ENCODE measurements around the gene IL21R.
A peak's percentile ranks its signal among the peaks of the same experiment; 100 is the strongest.

IL21R gene

DNA sequence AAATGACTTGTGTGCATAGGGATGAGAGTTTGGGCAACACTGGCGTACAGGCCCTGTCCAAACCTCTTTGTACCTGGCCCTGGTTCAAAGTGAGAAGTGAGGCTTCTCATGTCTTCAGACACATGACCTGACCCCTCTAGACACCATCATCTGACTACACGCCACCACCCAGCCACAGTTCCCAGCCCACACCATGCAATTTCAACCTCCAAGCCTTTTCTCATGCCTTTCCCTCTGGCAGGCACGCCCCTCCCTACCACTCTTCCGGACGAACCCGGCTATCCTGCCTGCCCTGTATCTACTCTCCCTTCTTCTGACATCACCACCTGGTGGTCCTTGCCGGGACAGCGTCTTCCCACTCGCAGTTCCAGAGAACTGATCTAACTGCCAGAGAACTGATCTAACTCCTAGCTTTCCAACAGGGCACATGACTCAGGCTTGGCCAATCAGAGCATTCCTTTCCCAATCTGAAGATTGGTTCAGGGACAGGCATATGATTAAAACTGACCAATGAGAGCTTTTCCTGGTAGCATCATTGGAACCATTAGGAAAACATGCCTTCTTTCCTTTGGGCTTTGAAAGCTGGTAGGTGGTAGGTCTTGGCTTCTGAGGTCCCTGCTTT lies 27.1 kb upstream of the IL21R start:
- TF ChIP-seq ZFX (IDR thresholded peaks at IDR 0.05; ENCODE audit: borderline replicate concordance) = no peak
- TF ChIP-seq, protein P1, sequence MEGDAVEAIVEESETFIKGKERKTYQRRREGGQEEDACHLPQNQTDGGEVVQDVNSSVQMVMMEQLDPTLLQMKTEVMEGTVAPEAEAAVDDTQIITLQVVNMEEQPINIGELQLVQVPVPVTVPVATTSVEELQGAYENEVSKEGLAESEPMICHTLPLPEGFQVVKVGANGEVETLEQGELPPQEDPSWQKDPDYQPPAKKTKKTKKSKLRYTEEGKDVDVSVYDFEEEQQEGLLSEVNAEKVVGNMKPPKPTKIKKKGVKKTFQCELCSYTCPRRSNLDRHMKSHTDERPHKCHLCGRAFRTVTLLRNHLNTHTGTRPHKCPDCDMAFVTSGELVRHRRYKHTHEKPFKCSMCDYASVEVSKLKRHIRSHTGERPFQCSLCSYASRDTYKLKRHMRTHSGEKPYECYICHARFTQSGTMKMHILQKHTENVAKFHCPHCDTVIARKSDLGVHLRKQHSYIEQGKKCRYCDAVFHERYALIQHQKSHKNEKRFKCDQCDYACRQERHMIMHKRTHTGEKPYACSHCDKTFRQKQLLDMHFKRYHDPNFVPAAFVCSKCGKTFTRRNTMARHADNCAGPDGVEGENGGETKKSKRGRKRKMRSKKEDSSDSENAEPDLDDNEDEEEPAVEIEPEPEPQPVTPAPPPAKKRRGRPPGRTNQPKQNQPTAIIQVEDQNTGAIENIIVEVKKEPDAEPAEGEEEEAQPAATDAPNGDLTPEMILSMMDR (IDR thresholded peaks at IDR 0.05) = peak; percentile 45
- H3K27ac ChIP-seq = no peak overlapping the region

DNA sequence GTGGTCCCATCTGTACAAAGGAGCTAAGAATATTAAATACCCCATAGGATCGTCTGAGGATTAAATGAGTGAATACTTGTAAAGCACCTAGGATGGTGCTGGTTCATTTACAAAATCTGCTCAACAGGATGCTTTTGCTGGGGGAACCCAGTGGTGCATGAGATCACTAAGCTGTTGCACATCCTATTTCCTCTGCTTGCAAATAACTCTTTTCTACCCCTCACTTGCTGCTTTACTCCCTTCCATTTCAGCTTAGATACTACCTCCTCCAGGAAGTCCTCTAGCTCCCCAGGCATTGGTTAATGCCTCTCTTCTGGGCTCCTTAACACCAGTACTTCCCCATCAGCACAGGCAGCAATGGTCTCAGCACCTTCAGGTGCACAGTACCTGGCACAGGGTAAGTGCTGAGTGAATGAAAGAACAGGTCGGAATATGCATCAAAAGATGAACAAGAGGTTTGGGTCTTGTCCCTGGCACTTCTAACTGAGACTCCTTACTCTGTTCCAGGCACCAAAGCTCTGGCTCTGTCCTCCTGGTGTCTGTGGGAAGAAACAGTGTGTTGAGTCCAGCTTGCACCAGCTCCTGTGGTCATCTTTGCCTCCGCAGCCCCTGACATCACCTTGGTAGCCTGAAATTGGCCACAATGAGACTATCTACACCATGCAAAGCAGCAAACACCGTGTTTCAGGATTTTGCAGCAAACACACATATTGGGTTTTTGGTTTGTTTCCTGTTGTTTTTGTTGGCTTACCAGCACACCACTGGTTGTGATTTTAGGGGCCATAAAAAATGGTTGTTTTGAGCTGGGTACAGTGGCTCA lies 24.1 kb upstream of the IL21R start:
- TF ChIP-seq ZFX (IDR thresholded peaks at IDR 0.05; ENCODE audit: borderline replicate concordance) = no peak
- TF ChIP-seq, protein P1 (IDR thresholded peaks at IDR 0.05) = no peak
- no peak overlapping the region for H3K27ac ChIP-seq

DNA sequence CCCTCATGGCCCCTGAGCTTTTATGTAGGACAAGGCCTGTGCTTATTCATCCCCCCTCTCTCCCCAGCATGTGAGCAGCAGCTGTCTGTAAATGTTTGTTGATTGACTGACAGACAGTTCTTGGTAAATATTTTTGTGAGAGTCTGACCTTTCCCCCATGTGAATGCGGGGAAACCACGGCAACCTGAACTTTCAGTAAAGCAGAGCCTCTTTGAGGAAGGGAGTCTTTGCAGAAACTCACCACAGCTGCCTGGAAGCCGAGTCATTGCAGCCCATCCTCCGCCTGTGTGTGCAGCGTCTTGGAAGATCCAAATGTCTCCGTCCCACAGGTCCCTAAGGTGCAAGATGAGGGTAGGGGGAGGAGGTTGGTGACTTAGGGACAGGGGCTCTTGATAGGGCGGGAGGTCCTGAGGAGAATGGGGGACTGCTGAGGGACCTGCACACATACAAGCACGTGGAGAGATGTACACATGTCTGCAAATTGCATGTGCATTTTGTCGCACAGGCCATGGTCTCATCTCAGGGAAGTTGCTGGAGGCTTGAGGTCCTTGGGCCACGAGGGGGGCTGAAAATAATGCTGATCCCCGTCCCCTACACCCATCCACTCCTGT lies 23.0 kb upstream of the IL21R start:
- H3K27ac ChIP-seq = no peak overlapping the region
- TF ChIP-seq, protein P1 (IDR thresholded peaks at IDR 0.05) = no peak
- no peak for TF ChIP-seq ZFX (IDR thresholded peaks at IDR 0.05; ENCODE audit: borderline replicate concordance)

DNA sequence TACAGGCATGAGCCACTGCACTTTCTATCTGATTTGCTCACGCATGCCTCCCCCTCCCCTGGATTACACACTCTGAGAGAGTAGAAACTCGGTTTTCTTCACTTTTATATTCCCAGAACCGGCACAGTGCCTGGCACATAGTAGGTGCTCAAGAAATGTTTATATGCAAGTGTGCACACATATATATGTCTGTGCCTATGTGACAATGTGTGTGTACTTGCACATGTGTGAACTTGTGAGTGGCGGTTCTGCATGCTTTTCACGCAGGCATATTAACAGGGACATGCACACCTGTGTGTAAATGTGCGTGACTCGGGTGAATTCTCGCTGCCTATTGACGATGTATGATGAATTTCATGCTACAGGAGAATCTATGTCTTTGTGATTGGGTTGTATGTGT lies 22.1 kb upstream of the IL21R start:
- TF ChIP-seq, protein P1 (IDR thresholded peaks at IDR 0.05) = no peak
- TF ChIP-seq ZFX (IDR thresholded peaks at IDR 0.05; ENCODE audit: borderline replicate concordance) = no peak
- no peak overlapping the region for H3K27ac ChIP-seq

DNA sequence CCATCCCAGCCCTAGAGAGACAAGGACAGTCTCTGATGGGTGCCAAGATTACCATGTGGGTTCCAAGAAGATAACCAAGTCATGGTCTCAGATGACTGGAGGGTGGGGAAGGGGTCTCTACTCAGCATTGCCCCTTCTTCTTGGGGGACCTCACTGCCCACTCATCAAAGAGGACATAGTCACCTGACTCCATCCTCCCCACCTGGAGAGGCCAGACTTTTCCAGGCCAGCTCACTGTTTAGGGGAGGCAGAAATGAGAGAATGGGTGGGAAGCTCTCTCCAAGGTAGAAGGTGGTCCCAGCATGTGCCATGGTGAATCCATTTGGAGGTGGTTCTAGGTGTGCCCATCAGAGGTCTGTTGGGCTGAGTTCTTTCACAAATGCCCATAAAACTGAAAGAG lies 20.7 kb upstream of the IL21R start:
- TF ChIP-seq, protein P1 (IDR thresholded peaks at IDR 0.05) = no peak
- no peak for TF ChIP-seq ZFX (IDR thresholded peaks at IDR 0.05; ENCODE audit: borderline replicate concordance)
- H3K27ac ChIP-seq = no peak overlapping the region

DNA sequence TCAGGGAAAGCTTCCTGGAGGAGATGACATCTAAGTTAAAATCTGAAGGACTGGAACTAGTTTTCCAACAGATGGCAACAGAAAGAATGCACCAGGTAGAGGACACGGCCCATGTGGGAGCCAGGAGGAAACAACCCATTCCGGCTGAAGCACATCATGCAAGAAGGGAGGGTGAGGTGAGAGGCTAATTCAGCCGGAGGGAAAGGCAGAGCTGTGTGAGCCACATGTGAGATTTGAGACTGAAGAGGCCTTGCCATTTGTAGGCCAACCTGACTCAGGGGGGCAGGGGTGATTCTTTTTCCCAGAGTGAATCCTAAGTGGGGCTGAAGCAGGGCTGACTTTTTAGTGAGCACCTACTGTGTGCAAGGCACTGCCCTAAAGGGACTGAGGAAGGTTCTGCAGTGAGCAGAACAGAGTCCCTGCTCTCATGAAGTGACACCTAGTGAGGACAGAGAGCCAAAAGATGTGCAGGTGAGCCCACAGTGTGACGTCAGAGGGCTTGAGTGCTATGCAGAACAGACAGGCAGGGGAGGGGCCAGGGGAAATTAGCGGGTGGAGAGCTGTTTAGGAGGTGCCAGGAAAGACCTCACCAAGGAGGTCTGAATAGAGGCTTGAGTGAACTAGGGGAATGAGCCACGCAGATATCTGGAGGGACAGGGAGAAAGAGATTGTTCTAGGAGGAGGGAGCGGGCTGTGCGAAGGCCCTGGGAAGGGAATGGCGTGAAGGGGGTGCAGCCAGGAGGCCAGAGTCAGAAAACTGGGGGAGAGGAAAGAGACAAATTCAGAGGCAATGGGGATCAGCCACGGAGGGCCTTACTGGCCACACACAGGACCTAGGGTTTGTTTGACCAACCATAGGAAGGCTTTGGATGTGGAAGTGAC lies 19.8 kb upstream of the IL21R start:
- no peak overlapping the region for H3K27ac ChIP-seq
- no peak for TF ChIP-seq ZFX (IDR thresholded peaks at IDR 0.05; ENCODE audit: borderline replicate concordance)
- TF ChIP-seq, protein P1 (IDR thresholded peaks at IDR 0.05) = no peak
